CD14-positive monocyte (primary cell): ENCODE results near the gene ZNF474. TPM values are rescaled to one million over a fixed set of nuclear protein-coding genes. Genes with fewer than 3 reads are reported as not detected.

Source experiments
- DNase-seq, 3 donors: peaks; one replicate each; pipeline ENCODE4 v3.0.0-alpha.2; 2011 to 2022
- H2AFZ ChIP-seq: 2 replicates; pipeline ENCODE4 v1.6.0; 2012; ENCODE audit warnings: mild to moderate bottlenecking, low read depth, low read length, inconsistent platforms; ENCODE audit not compliant: insufficient read depth, poor library complexity, severe bottlenecking
- H3K27ac ChIP-seq, 2 donors: 1 replicate in 1 of 2; 2 replicates in 1 of 2; pipeline ENCODE4 v1.5.1; 2012 to 2013; ENCODE audit warnings: low read length in 2 of 2, control low read depth in 1 of 2, inconsistent platforms in 1 of 2, low read depth in 1 of 2, mild to moderate bottlenecking in 1 of 2
- H3K27me3 ChIP-seq, 2 donors: one replicate each; pipeline versions ENCODE4 v1.6.0 to v1.6.1; 2011 to 2013; ENCODE audit warnings: low read length in 2 of 2; ENCODE audit not compliant: control insufficient read depth in 2 of 2, insufficient read depth in 2 of 2
- H3K36me3 ChIP-seq, 2 donors: replicated peaks in 1 of 2; 1 replicate in 1 of 2; 2 replicates in 1 of 2; pipeline versions ENCODE4 v1.5.1 to v1.6.1; 2012 to 2013; ENCODE audit warnings: low read length in 2 of 2, control low read depth in 1 of 2, inconsistent platforms in 1 of 2, mild to moderate bottlenecking in 1 of 2; ENCODE audit not compliant: insufficient read depth in 2 of 2, control insufficient read depth in 1 of 2
- H3K4me1 ChIP-seq, 2 donors: 1 replicate in 1 of 2; 2 replicates in 1 of 2; pipeline versions ENCODE4 v1.5.1 to v1.6.1; 2012 to 2013; ENCODE audit warnings: low read length in 2 of 2, control low read depth in 1 of 2, inconsistent platforms in 1 of 2, mild to moderate bottlenecking in 1 of 2, moderate library complexity in 1 of 2; ENCODE audit not compliant: insufficient read depth in 2 of 2, control insufficient read depth in 1 of 2
- H3K4me2 ChIP-seq: replicated peaks from 2 replicates; pipeline ENCODE3; 2012; ENCODE audit warnings: low read length, moderate library complexity, mild to moderate bottlenecking; ENCODE audit not compliant: poor library complexity, severe bottlenecking; ENCODE audit errors: extremely low read depth
- H3K4me3 ChIP-seq, 3 experiments: fragments of 200-600 bp in 1 of 3; sonication (generic) in 1 of 3; replicated peaks in 1 of 3; 1 replicate in 2 of 3; 2 replicates in 1 of 3; pipeline ENCODE4 v1.5.1; 2011 to 2013; ENCODE audit warnings: low read length in 3 of 3, mild to moderate bottlenecking in 3 of 3, control low read depth in 2 of 3, low read depth in 2 of 3, inconsistent platforms in 1 of 3, moderate library complexity in 1 of 3
- H3K79me2 ChIP-seq: 2 replicates; pipeline ENCODE4 v1.6.0; 2012; ENCODE audit warnings: mild to moderate bottlenecking, control low read depth, inconsistent platforms, low read length, moderate library complexity; ENCODE audit not compliant: insufficient read depth
- H3K9ac ChIP-seq: 2 replicates; pipeline ENCODE4 v1.6.0; 2017; ENCODE audit warnings: low read length, mild to moderate bottlenecking; ENCODE audit not compliant: insufficient read depth, poor library complexity, severe bottlenecking
- H3K9me3 ChIP-seq, 2 donors: replicated peaks in 1 of 2; 1 replicate in 1 of 2; 2 replicates in 1 of 2; pipeline versions ENCODE4 v1.5.1 to v1.6.1; 2012 to 2013; ENCODE audit warnings: low read length in 2 of 2, control low read depth in 1 of 2; ENCODE audit not compliant: control insufficient read depth in 1 of 2, insufficient read depth in 1 of 2
- H4K20me1 ChIP-seq: 2 replicates; pipeline ENCODE4 v1.6.0; 2012; ENCODE audit warnings: mild to moderate bottlenecking, low read length, control low read depth, moderate library complexity; ENCODE audit not compliant: insufficient read depth
- H3K27ac Mint-ChIP-seq, 7 donors: one replicate each; pipeline ENCODE4 v1.8.0; 2020; ENCODE audit warnings: mild to moderate bottlenecking in 7 of 7, mixed read lengths in 7 of 7, moderate library complexity in 6 of 7, inconsistent platforms in 2 of 7
- H3K27me3 Mint-ChIP-seq, 3 donors: one replicate each; pipeline ENCODE4 v1.8.0; 2021 to 2022; ENCODE audit warnings: low read depth in 3 of 3, mild to moderate bottlenecking in 3 of 3, mixed read lengths in 3 of 3, moderate library complexity in 3 of 3, inconsistent platforms in 1 of 3
- H3K36me3 Mint-ChIP-seq, 2 donors: one replicate each; pipeline ENCODE4 v1.8.0; 2020; ENCODE audit warnings: mixed read lengths in 2 of 2, inconsistent platforms in 1 of 2, mild to moderate bottlenecking in 1 of 2
- H3K4me1 Mint-ChIP-seq: one replicate; pipeline ENCODE4 v1.8.0; 2020; ENCODE audit warnings: mild to moderate bottlenecking, mixed read lengths
- H3K4me3 Mint-ChIP-seq, 2 donors: one replicate each; pipeline ENCODE4 v1.8.0; 2020; ENCODE audit warnings: mild to moderate bottlenecking in 2 of 2, mixed read lengths in 2 of 2, moderate library complexity in 1 of 2
- H3K9me3 Mint-ChIP-seq, 7 donors: one replicate each; pipeline ENCODE4 v1.8.0; 2020 to 2022; ENCODE audit warnings: mixed read lengths in 7 of 7, mild to moderate bottlenecking in 6 of 7, moderate library complexity in 6 of 7, inconsistent platforms in 2 of 7
- CTCF ChIP-seq: fragments of 200-600 bp; IDR thresholded peaks from one replicate; pipeline ENCODE4 v1.8.0; 2022; ENCODE audit warnings: antibody characterized with exemption, mild to moderate bottlenecking
- WGBS: methylation state at CpG from one replicate; pipeline ENCODE4 v1.1.5; 2013; ENCODE audit warnings: missing lambda C conversion rate; ENCODE audit not compliant: insufficient coverage; 5-methylcytosine and 5-hydroxymethylcytosine counted together
- intact Hi-C, 2 donors: fragments of 100-400 bp; cut with micrococcal nuclease; formaldehyde crosslinking; loops; one replicate each; pipeline versions ENCODE4 v1.15.0 to v1.15.1; 2023
- polyA plus RNA-seq, 3 donors: library from polyadenylated mRNA; depleted of rRNA in 1 of 3; unstranded in 2 of 3; stranded (reverse) in 1 of 3; fragments of 300-500 nt in 2 of 3; fragments of >200 nt in 1 of 3; fragmentation: Illumina TruSeq in 2 of 3; gene quantifications; 1 replicate in 2 of 3; 2 replicates in 1 of 3; pipeline ENCODE4 v1.2.3, GENCODE V29; 2012 to 2021

Gene ZNF474
- polyA plus RNA-seq, 3 donors: 0.09 TPM; not detected in 2

- 100% methylated on average over 1 of the region's 4 CpGs for whole genome bisulfite sequencing
- H3K27me3 ChIP-seq: no peaks in the 10 kb centered on the region
Observed at GRCh38 chr5:122107016-122107415, 22.3 kb upstream of the ZNF474 start.

GRCh38 chr5:122110987-122111386, 18.4 kb upstream of the ZNF474 start:
- Histone ChIP-seq H3K36me3 (no peaks in the 10 kb centered on the region), H3K4me2 (no peak overlapping the region), H3K27me3 (no peaks in the 10 kb centered on the region), H3K9ac (no peak overlapping the region), H3K4me1 (no peaks in the 10 kb centered on the region), H3K4me3 (no peak overlapping the region), H3K9me3 (no peaks in the 10 kb centered on the region), H3K27ac (no peak overlapping the region), H2AFZ (no peak overlapping the region), H3K79me2 (no peaks in the 10 kb centered on the region), H4K20me1 (no peaks in the 10 kb centered on the region)
- TF ChIP-seq CTCF: no peak
- no peak overlapping the region for H3K27ac Mint-ChIP-seq
- no peaks in the 10 kb centered on the region for H3K4me1 Mint-ChIP-seq
- no peak overlapping the region for H3K4me3 Mint-ChIP-seq
- no peaks in the 10 kb centered on the region for H3K36me3 Mint-ChIP-seq
- H3K27me3 Mint-ChIP-seq: peaks cover 2 to 4% (median 2%) of the 10 kb centered on the region in 3 donors
- intact Hi-C loops: no loop called here
- WGBS: 92% methylated on average over 2 of the region's 3 CpGs
- no peak for DNase-seq
- H3K9me3 Mint-ChIP-seq: no peaks in the 10 kb centered on the region

More at GRCh38 chr5:122107016-122107415, 22.3 kb upstream of the ZNF474 start:
- no peak for TF ChIP-seq CTCF
- Histone ChIP-seq H2AFZ (no peak overlapping the region), H3K4me2 (no peak overlapping the region), H3K4me1 (no peaks in the 10 kb centered on the region), H3K9ac (no peak overlapping the region), H3K36me3 (no peaks in the 10 kb centered on the region), H3K9me3 (no peaks in the 10 kb centered on the region), H3K27ac (no peak overlapping the region), H4K20me1 (no peaks in the 10 kb centered on the region), H3K79me2 (no peaks in the 10 kb centered on the region), H3K4me3 (no peak overlapping the region)
- DNase-seq: no peak
- Mint-ChIP-seq H3K9me3 (no peaks in the 10 kb centered on the region), H3K27ac (no peak overlapping the region), H3K4me1 (no peaks in the 10 kb centered on the region), H3K36me3 (no peaks in the 10 kb centered on the region), H3K4me3 (no peak overlapping the region), H3K27me3 (peaks cover 0 to 4% (median 2%) of the 10 kb centered on the region in 3 donors)
- intact Hi-C loops: no loop called here
